Fibroblast of pulmonary artery (primary cell): ENCODE data around the gene CHST7.

Experiments
- DNase-seq: peaks from one replicate; pipeline ENCODE4 v3.0.0-alpha.2; 2010; ENCODE audit warnings: low read depth
- H3K4me3 ChIP-seq: replicated peaks from 2 replicates; pipeline ENCODE4 v1.5.1; 2011; ENCODE audit warnings: low read depth, mild to moderate bottlenecking, control low read depth, low read length, moderate library complexity
- CTCF ChIP-seq: IDR thresholded peaks from 2 replicates; pipeline ENCODE4 v1.5.1; 2011; ENCODE audit warnings: mild to moderate bottlenecking, control low read depth, low read length, inconsistent platforms; ENCODE audit errors: missing control alignments

The CHST7 gene

DNA sequence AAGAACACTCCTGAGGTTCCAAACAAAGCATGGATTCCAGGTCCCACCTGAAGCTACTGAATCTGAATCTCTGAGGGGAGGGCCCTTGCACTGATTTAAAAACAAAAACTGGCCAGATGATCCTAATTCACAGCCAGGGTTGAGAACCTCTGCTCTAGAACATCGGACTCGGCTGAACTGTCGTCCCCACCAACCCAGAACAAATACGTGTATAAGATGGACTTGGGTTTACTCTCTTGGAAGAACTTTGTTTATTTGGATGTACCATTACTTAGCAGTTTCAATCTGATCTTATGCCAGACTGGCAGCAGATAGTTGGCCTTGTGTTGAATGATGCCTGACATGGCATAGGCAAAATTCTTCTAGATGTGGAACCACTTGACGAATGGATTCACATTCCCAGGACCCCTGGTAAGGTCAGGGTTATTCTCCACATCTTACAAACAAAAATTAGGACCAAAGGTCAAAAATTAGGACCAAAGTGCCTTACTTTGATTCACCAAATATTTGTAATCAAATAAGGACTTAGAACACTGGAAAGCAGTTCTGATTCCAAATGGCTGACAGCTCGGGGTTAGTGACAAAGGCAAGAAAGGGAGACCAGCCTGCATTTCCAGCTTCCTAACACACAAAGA, 29.0 kb downstream of the CHST7 start:
- H3K4me3 ChIP-seq: no peak overlapping the region
- DNase-seq: no peak
- TF ChIP-seq CTCF: no peak

- DNase-seq: no peak
- H3K4me3 ChIP-seq: no peak overlapping the region
- TF ChIP-seq CTCF: no peak
Observed at GRCh38 chrX:46607916-46608315, 34.4 kb downstream of the CHST7 start.

- DNase-seq: no peak
Observed at GRCh38 chrX:46610070-46610658, 36.6 kb downstream of the CHST7 start.

GRCh38 chrX:46611658-46612362, 38.2 kb downstream of the CHST7 start:
- DNase-seq: no peak
- TF ChIP-seq CTCF: no peak
- no peak overlapping the region for H3K4me3 ChIP-seq

More at GRCh38 chrX:46610070-46610658, 36.6 kb downstream of the CHST7 start:
- no peak overlapping the region for H3K4me3 ChIP-seq
- TF ChIP-seq CTCF: no peak

- no peak overlapping the region for H3K4me3 ChIP-seq
- no peak for TF ChIP-seq CTCF
- no peak for DNase-seq
Observed at GRCh38 chrX:46617906-46618305, 44.3 kb downstream of the CHST7 start.

GRCh38 chrX:46618947-46619346, 45.4 kb downstream of the CHST7 start:
- TF ChIP-seq CTCF: no peak
- no peak overlapping the region for H3K4me3 ChIP-seq
- no peak for DNase-seq

- DNase-seq: peak; percentile 58
- TF ChIP-seq CTCF: no peak
- no peak overlapping the region for H3K4me3 ChIP-seq
Observed at GRCh38 chrX:46620505-46620904, 46.9 kb downstream of the CHST7 start.
